NOMO-1 treated with dmso at 0.1 percent for 144 hours (cell line): ENCODE data around the gene PDIK1L.

Experiments used
- DNase-seq: peaks from one replicate; lab custom pipeline; 2025; ENCODE audit not compliant: unreplicated experiment; lab: John Stamatoyannopoulos, UW

Gene PDIK1L

DNA sequence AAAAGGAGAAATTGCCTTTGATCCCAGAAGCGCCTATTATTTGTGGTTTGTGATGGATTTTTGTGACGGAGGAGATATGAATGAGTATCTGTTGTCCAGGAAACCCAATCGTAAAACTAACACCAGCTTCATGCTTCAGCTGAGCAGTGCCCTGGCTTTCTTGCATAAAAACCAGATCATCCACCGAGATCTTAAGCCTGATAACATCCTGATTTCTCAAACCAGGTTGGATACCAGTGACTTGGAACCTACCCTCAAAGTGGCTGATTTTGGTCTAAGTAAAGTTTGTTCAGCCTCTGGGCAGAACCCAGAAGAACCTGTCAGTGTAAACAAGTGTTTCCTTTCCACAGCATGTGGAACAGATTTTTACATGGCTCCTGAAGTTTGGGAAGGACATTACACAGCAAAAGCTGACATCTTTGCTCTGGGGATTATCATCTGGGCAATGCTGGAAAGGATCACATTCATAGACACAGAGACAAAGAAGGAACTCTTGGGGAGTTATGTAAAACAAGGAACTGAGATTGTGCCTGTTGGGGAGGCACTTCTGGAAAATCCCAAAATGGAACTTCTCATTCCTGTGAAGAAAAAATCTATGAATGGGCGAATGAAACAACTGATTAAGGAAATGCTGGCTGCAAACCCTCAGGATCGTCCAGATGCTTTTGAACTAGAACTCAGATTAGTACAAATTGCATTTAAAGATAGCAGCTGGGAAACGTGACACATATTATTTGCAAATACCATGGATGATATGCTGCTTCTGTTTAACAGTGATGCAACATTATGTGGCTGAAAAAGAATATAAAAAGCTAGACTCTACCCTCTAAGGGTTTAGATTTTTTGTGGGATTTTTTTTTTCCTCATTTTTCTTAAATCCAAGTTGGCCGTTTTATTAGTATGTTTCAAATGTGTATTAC, 10.5 kb downstream of the PDIK1L start:
- no peak for DNase-seq

DNA sequence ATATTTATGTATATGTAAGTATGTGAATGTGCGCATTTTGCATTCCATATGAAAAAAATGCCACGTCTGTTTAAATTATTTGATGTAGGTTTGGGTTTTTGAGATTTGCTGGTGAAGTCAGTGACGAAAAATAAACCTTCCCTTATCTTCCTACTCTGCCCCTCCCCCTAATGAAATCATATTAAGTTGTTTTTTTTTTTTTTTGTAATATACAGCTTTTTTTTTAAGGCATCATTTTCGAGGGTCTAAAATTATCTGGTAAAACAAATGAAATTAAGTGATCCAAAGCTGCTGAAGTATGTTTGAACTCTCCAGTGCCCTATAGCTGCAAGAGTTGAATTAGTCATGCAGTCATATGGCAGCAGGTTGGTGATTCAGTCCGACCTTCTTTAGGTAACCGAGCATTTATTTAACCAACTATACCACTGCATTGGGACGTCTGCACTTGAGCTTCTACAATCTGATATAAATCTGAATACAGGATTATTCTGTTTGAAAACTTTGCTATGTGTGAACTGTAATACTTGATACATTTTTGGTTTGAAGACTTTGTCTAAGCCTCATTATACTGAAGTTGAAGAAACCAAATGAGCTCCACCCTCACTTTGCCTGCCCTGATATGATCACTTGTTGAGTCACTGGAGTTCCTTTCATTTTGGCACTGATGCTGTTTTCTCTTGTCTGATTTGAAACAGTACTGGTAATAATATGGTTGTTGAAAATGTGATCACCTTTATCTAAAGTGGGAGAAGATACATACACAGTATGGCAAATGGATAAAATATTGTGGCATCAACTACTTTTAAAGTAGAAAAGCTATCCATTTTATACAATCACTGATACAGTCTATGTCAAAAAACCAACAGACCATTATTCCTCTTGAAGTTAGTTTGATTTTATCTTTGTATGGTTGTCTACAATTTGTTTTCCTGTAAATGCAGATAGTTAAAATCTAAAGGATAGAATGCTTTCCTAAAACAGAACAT, 11.7 kb downstream of the PDIK1L start:
- no peak for DNase-seq

DNA sequence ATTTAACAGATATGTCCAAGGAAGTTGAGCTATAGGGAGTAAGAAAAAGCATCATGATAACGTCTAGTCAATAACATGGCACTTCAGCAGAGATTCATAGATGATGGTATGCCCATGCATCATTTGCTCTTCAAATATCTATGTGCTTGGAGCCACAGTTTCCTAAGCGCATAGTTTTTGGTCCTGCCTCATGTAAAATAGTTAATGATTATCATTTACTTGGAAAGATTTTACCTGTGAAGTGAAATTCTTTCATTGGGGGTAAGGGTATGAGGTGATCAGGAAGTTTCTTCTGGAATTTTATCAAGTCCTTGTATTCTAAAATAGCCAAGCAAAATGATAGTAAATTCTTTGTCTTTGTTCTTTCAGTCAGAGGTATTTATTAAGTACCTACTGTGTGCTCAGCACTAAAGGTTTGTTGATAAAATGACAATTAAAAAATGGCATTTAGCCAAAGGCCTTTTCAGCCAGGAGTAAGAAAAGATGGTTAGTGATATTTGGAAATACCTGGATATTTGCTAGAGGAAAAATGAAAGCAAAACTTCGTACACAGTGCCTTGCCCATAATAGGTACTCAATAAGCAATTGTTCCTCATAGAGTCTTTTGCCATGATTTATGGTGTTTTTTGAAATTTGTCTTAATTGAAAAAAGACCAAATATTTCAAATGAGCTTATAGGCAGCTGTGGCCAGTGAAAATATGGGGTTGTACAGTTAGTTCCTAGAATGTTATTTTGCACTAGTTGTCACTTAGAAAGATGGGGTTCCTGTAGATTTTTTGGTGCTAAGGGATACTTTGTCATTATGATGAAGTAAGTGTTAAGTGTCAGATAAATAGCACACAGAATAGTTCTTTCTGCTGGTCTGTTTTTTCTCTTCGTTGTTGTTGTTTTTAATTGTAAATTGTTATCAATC, 13.1 kb downstream of the PDIK1L start:
- no peak for DNase-seq

DNA sequence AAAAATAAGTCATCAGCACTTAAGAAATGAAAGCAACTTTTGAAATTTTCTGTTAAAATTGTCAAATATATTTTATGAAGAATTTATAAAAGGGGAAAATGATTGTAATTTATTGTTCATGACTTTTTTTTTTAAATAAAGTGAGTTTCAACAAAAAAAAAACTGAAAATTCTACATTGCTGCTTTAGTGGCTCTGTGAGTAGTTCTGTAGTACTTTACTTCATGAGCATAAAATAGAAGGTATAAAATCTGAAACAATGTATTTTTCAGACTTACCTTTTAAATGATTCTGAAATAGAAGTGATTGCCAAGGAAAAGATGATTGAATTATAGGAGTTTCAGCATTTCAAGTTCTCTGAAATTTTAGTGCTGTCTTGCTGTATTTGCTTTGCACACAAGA, 13.8 kb downstream of the PDIK1L start:
- no peak for DNase-seq

DNA sequence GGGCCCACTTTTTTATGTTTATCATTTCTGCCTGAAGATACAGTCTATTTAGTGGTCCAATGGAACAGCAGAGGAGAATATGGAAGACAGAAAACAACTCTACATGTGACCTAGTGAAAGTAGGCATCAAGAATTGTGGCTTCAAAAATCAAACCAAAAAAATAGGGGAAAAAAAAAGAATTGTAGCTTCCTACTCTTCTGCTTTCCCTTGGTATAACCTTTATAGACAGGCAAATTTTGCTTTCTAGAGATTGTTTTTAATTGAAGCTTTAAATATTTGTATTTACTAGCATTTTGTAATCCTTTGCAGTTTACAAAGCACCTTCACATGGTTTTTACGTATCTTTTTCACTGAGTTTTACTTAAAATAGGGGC, 14.3 kb downstream of the PDIK1L start:
- DNase-seq = no peak

DNA sequence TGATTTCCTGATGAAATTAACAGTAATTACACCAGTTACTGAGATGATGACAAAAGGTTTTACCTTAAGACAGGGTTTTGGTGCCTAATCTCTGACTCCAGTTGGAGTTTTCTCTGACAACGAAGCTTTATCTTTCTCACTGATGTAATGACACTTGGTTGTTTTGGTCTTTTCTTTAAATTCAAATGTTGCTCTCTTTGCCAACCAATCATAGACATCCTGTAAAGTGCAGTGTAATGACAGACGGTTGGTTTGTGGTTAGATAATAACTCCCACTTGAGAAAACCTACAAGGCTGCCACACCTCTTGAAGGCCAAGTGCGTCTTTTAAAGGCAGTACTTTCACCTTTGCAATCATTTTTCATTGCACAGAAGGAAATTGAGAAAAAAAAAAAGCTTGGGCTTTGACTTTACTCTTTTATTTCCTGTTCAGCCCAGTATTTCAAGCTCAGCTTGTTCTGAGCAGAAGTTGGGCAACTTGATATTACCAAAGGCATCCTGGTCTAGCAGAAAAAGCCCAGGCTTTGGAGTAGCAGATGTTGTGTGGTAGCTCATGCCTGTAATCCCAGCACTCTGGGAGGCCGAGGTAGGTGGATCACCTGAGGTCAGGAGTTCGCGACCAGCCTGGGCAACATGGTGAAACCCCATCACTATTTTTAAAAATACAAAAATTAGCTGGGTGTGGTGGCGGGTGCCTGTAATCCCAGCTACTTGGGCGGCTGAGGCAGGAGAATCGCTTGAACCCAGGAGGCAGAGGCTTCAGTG, 14.9 kb downstream of the PDIK1L start:
- DNase-seq = peak; percentile 90

DNA sequence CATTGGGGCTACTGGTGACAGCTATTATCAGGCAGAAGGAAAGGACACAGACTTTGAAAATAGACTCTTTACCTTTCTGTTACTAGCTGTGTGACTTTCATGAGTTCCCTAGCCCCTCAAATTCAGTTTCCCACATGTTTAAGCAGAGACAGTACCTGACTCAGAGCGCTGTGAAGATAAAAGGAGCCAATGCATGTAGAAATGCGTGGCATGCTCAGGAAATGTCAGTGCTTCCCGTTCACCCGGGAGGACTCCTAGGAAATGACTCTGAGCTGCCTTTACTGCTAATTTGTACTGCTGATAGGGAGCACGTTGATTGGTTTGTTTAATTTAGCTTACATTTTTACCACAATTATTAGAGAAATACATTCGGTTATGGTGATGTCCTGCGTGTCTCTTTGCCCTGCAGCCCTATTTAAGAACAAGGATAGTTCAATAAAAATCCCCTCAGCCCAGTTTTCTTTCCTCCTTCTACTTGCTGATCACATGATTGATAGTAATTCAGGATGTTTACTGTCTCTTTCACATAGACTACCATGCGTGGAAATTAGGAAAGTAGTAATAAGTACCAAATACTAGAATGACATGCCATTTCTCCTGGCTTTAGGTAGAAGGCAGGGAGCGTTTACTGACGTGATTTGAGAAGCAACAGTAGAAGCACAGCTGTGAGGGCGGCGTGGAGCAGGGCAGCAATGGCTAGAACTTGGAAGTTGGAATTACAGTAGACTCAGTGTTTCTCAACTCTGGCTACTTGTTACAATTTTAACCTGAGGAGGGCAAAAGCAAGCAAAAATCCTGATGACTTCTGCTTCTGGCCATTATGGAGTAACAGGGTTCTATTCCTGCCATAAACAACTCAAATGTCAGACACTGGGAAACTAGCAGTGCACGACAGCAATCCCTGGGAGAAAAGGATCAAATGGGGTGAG, 15.9 kb downstream of the PDIK1L start:
- no peak for DNase-seq

DNA sequence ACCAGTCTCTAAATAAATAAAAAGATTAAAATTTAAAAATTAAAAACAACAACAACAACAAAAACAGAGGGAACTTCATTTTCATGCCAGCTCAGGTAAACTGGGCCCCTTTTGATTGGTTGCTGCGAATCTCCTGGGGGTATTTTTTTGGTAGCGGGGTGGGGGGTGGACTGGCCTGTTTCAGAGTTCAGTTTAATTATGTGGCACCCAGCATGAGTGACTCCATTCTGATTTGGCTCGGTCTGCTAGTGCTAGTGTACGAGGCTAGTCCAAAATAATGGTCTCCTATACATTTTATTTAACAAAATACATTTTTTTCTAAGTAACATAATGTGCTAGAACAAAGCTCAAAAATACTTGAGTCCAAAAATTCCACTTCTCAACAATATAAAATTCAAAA, 18.2 kb downstream of the PDIK1L start:
- no peak for DNase-seq

DNA sequence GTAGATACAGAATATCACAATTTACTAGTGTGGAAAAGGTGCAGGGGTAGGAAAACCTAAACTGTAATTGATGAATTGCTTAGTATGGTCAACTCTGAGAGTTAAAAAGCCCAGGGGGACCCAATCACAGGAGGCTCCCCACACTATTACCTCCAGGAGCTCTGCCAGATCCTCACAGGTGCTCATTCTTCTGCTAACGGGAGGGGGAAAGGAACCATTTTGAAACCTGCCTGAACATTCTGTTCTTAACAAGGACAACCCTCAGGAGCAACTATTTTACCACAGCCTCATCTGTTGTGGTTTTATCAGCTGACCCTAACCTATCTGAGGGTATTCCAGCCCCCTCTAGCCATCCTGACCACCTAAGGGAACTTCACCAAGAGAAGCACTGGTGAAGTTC, 19.1 kb downstream of the PDIK1L start:
- no peak for DNase-seq

DNA sequence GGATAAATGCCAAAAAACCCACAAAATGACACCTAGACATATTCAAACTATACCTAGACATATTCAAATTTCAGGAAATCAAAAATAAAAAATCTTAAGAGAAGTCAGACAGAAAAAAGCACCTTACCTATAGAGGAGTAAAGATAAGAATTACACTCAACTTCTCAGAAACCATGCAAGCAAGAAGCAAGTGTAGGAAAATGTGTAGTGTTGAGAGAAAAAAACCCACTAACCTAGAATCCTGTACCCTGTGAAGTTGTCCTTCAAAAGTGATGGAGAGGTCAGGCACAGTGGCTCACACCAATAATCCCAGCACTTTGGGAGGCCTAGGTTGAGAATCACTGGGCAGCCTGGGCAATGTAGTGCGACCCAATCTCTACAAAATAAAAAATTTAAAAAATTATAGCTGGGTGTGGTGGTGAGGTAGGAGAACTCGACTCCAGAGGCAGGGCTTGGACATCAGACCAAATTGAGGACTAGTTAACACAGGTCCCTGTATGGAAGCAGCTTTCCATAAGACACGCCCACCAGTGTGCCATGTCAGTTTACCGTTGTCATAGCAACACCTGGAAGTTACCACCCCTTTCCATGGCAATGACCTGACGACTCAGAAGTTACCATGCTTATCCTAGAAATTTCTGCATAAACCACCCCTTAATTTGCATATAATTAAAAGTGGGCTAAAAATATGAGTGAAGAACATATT, 20.7 kb downstream of the PDIK1L start:
- no peak for DNase-seq

DNA sequence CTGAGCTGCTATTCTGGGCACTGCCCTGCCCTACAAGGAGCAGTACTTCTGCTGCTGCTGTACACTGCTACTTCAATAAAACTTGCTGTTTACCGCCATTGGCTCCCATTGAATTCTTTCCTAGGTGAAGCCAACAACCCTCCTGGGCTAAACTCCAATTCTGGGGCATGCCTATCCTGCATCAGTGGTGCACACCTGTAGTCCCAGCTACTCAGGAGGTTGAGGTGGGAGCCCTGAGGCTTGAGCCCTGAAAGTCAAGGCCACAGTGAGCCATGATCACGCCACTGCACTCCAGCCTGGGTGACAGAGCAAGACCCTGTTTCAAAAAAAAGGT, 21.2 kb downstream of the PDIK1L start:
- DNase-seq = no peak

DNA sequence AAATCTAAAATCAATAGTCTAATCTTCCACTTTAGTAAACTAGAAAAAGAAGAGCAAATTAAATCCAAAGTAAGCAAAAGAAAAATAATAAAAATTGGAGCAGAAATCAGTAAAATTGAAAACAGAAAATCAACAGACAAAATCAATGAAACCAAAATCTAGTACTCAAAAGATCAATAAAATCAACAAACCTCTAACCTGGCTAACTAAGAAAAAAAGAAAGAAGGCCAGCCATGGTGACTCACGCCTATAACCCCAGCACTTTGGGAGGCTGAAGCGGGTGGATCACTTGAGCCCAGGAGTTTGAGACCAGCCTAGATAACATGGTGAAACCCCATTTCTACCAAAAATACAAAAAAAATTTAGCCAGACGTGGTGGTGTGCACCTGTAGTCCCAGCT, 22.8 kb downstream of the PDIK1L start:
- no peak for DNase-seq

DNA sequence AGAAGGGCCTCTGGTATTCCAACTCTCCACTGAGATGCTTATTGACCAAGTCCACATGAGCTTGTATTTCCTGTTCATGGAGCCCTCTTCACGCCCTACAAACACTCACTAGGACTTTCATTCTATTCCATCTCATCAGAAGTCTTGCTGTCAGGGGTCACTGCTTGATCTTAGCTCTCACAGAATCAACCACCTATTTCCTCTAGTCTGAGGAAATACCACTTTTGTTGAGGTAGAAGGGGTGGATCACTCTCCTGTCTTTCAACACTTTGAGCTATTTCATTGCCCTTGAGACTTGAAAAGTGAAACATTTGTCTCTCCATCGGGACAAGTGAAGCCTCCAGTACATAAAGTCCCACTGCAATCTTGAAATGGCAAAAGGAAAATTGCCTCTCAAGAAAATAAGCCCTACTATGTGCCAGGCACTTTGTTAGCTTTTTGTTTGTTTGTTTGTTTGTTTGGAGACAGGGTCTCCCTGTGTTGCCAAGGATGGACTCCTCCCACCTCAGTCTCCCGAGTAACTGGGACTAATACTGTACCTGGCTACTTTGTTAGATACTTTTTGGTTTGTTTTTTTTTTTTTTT, 27.4 kb downstream of the PDIK1L start:
- no peak for DNase-seq

DNA sequence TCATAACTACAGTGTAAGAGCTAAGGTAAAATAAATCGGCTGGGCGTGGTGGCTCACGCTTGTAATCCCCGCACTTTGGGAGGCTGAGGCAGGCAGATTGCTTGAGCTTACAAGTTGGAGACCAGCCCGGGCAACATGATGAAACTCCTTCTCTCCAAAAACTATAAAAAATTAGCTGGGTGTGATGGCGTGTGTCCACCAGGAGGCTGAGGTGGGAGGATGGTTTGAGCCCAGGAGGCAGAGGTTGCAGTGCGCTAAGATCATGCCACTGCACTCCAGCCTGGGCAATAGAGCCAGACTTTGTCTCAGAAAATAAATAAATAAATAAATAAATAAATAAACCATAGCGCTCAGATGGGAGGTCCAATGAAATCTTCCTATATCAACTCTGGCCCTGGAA, 30.5 kb downstream of the PDIK1L start:
- no peak for DNase-seq

DNA sequence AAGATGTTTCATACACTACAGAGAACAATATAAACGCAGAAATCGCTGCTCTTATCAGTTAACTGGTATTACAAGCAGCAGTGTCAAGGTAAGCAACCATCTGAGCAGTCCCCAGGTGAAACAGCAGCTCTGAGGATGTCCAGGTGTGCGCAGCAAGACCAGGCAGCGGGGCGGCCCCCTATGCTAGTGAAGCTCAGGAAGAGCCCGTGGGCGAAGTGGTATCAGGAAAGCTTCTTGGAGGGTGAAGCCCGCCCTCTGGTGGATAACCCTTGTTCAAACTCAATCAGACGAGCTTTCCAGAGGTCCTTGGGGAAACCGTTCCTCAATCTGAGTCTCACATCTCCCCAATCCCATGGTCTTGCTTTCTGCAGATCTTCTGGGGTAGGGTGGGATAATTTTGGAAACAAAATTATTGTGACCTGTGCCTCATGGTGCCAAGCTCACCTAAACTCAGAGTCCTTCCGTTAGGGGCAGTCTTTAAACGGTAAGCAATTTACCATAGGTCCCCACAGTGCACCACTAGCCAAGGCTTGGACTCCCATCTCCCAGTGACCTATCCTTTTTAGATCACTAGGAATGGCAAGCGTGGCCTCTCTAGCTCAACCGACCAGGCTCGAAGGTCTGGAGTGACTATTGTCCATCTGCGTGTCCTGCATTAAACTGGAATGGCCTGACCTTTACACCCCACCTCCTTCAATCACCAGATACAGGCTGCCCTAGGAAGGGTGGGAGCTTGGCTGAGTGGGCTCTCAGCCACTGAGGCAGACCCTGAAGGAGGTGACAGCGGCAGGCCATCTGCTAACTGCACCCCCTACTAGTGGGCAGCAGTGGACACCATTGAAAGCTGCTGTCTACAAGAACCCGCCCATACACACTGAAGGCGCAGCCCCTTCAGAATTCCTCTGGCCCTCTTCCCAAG, 33.7 kb downstream of the PDIK1L start:
- no peak for DNase-seq

DNA sequence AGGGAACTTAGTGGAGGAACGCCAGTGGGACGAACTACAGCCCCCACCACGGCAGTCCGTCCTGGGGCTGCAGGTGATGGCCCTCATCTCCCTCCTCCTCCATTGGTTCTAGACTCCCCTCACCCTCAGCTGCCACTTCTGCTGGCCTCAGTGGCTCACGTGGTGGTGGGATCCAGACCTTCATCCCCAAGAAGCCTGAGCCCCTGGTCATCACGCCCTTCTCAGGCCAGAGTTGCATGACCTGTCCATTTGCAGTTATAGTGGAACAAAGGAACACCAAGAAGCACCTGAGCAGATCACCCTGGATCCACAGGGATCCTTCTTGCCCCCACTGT, 34.3 kb downstream of the PDIK1L start:
- DNase-seq = no peak

DNA sequence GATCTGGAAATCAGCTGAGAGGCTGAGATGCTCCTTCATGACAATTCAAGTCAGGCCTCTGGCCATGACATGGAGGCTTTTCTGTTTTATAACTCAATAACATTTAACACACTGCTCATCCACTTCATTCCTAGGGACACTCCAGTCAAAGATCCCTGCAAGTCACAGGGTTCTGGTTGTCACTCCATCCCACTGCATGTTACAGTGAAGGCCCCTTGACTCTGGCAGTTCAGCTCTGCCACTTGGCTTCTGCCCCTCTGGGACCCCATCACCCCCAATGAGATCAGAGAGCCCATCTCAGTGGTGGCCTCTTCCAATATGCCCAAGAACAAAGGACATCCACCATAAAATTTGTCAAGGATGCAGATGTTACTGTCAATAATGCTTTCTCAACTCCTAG, 37.3 kb downstream of the PDIK1L start:
- DNase-seq = no peak
